CD4-positive, alpha-beta memory T cell (primary cell): ENCODE data around the gene GCGR. TPM values are rescaled to one million over a fixed set of nuclear protein-coding genes. Genes with fewer than 3 reads are reported as not detected.

Experiments
- CTCF ChIA-PET: fragments of 350-600 bp; sonication (Branson Sonifier 250); formaldehyde crosslinking; loops from one replicate; lab custom pipeline; 2021; ENCODE audit warnings: inconsistent platforms; ENCODE audit not compliant: partially characterized antibody; lab: Charles Lee
- POLR2A ChIA-PET: fragments of 350-600 bp; sonication (Branson Sonifier 250); formaldehyde crosslinking; loops from one replicate; lab custom pipeline; 2021; ENCODE audit not compliant: partially characterized antibody; lab: Charles Lee
- DNase-seq, 5 donors: peaks; one replicate each; pipeline versions ENCODE4 v3.0.0 to v3.0.0-alpha.2; 2020 to 2022; ENCODE audit warnings: mixed read lengths in 1 of 5
- H3K27ac ChIP-seq: one replicate; pipeline ENCODE4 v1.7.0; 2013; ENCODE audit warnings: low read depth, low read length
- H3K27me3 ChIP-seq: 2 replicates; pipeline ENCODE4 v1.7.0; 2013; ENCODE audit warnings: mild to moderate bottlenecking, low read length, moderate library complexity; ENCODE audit not compliant: insufficient read depth
- H3K36me3 ChIP-seq: 2 replicates; pipeline ENCODE4 v1.7.0; 2013; ENCODE audit warnings: mild to moderate bottlenecking, low read length, moderate library complexity; ENCODE audit not compliant: insufficient read depth
- H3K4me1 ChIP-seq: 2 replicates; pipeline ENCODE4 v1.7.0; 2013; ENCODE audit warnings: mild to moderate bottlenecking, low read length, moderate library complexity; ENCODE audit not compliant: insufficient read depth
- H3K4me3 ChIP-seq, 2 donors: one replicate each; pipeline ENCODE4 v1.7.0; 2013; ENCODE audit warnings: low read length in 2 of 2, mild to moderate bottlenecking in 1 of 2
- H3K9me3 ChIP-seq, 2 donors: one replicate each; pipeline ENCODE4 v1.7.0; 2013; ENCODE audit warnings: low read length in 2 of 2, control low read depth in 1 of 2; ENCODE audit not compliant: control insufficient read depth in 1 of 2
- H3K27ac Mint-ChIP-seq, 7 donors: one replicate each; pipeline ENCODE4 v1.8.0; 2020 to 2021; ENCODE audit warnings: mixed read lengths in 7 of 7, mild to moderate bottlenecking in 6 of 7, inconsistent platforms in 3 of 7, moderate library complexity in 3 of 7
- H3K27me3 Mint-ChIP-seq, 2 donors: one replicate each; pipeline ENCODE4 v1.8.0; 2020 to 2021; ENCODE audit warnings: mixed read lengths in 2 of 2
- H3K36me3 Mint-ChIP-seq, 2 donors: one replicate each; pipeline ENCODE4 v1.8.0; 2020 to 2021; ENCODE audit warnings: mixed read lengths in 2 of 2, inconsistent platforms in 1 of 2, mild to moderate bottlenecking in 1 of 2
- H3K4me1 Mint-ChIP-seq, 4 donors: one replicate each; pipeline ENCODE4 v1.8.0; 2020 to 2021; ENCODE audit warnings: mixed read lengths in 4 of 4, mild to moderate bottlenecking in 1 of 4
- H3K4me3 Mint-ChIP-seq, 8 donors: one replicate each; pipeline ENCODE4 v1.8.0; 2020 to 2021; ENCODE audit warnings: mixed read lengths in 8 of 8, mild to moderate bottlenecking in 7 of 8, moderate library complexity in 6 of 8, inconsistent platforms in 3 of 8
- H3K9me3 Mint-ChIP-seq, 8 donors: one replicate each; pipeline ENCODE4 v1.8.0; 2020 to 2021; ENCODE audit warnings: mixed read lengths in 8 of 8, mild to moderate bottlenecking in 5 of 8, inconsistent platforms in 3 of 8, moderate library complexity in 1 of 8
- intact Hi-C: fragments of 100-400 bp; cut with micrococcal nuclease; formaldehyde crosslinking; loops from one replicate; pipeline ENCODE4 v1.15.1; 2023
- polyA plus RNA-seq, 2 donors: library from polyadenylated mRNA; unstranded; fragments of 300-500 nt; fragmentation: Illumina TruSeq; gene quantifications; one replicate each; pipeline ENCODE4 v1.2.3, GENCODE V29; 2021
- total RNA-seq, 2 experiments: library from RNA; stranded (reverse); gene quantifications; one replicate each; pipeline ENCODE4 v1.2.3, GENCODE V29; 2021

Gene GCGR
- total and polyA plus RNA-seq, 4 experiments from 2014 or later, result not detected

DNA sequence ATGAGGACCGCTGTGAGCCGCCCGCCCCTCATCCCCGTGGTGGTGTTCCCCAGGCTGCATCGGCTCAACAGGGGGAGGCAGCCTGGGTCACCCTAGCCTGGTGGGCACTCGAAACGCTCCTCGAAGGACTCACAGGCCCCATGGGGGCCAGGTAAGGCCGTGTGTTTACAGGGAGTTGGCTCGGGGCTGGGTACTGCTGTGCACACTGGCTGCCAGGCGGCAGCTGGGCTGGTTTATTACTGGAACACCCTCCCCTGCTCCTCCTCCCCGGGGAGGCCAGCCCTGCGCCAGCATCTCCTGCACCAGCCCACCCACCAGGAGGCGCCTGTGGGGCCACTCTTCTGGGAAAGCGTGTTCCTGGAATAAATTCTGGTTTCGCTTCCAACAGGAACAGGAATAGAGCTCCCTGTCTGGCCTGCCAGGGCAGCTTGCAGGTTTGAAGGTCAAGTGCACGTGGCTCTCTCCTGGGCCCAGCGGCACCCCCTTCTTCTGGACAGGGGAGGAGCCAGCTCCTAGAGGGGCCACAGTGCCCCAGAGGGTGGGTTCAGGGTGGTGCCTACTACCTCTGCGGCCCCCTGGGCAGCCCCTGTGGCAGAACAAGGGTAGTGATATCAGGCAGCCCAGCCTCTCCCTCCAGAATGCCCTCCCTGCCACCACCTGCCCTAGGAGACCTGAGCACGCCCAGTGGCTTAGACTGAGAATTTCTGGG, 17.8 kb downstream of the GCGR start:
- H3K9me3 Mint-ChIP-seq, result no peaks in the 10 kb centered on the region
- H3K27me3 Mint-ChIP-seq, result peaks cover 0 to 1% of the 10 kb centered on the region in 2 donors
- no peak overlapping the region for H3K4me3 Mint-ChIP-seq
- no peaks in the 10 kb centered on the region for H3K36me3 ChIP-seq
- POLR2A ChIA-PET, result interaction anchor here (1.0 kb wide), 1 partner anchor 106 kb away, joined by 3 read pairs; the partner anchor contains the start of gene MAFG
- peaks cover 5 to 6% of the 10 kb centered on the region in 2 donors for H3K36me3 Mint-ChIP-seq
- H3K4me1 Mint-ChIP-seq, result peaks cover 2 to 6% (median 5%) of the 10 kb centered on the region in 4 donors
- H3K9me3 ChIP-seq, result no peaks in the 10 kb centered on the region
- CTCF ChIA-PET, result interaction anchor here (1.0 kb wide), 1 partner anchor 45 kb away, joined by 3 read pairs; no protein-coding TSS in a partner anchor
- no peak for DNase-seq
- H3K4me3 ChIP-seq, result no peak overlapping the region
- H3K4me1 ChIP-seq, result peaks cover 6% of the 10 kb centered on the region
- H3K27ac ChIP-seq, result no peak overlapping the region
- intact Hi-C loops, result no loop called here
- H3K27me3 ChIP-seq, result no peaks in the 10 kb centered on the region
- H3K27ac Mint-ChIP-seq, result no peak overlapping the region

DNA sequence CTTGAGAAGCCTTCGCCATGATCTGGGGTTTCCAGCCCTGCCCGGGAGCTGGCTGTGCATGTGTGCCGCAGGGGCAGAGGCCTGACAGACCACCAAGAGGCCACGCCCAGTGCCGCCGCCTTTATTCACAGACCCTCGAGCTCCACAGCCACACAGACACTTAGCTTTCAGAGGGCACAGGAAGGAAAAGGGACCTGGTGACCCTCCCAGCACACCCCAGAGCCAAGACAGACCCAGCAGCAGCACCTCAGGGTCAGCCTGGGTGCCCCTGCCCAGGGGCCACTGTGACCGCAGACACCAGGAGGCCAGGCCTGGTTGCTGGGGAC, 18.3 kb downstream of the GCGR start:
- Histone ChIP-seq H3K9me3 (no peaks in the 10 kb centered on the region), H3K4me1 (peaks cover 6% of the 10 kb centered on the region), H3K4me3 (no peak overlapping the region), H3K27me3 (no peaks in the 10 kb centered on the region), H3K36me3 (no peaks in the 10 kb centered on the region), H3K27ac (no peak overlapping the region)
- H3K27me3 Mint-ChIP-seq, result no peaks in the 10 kb centered on the region
- H3K27ac Mint-ChIP-seq, result no peak overlapping the region
- POLR2A ChIA-PET, result interaction anchor here (1.0 kb wide), 1 partner anchor 105 kb away, joined by 3 read pairs; the partner anchor contains the start of gene MAFG
- H3K4me3 Mint-ChIP-seq, result no peak overlapping the region
- no peak for DNase-seq
- H3K4me1 Mint-ChIP-seq, result peaks cover 2 to 6% (median 5%) of the 10 kb centered on the region in 4 donors
- no peaks in the 10 kb centered on the region for H3K9me3 Mint-ChIP-seq
- intact Hi-C loops, result no loop called here
- CTCF ChIA-PET, result interaction anchor here (1.0 kb wide), 1 partner anchor 45 kb away, joined by 3 read pairs; no protein-coding TSS in a partner anchor
- H3K36me3 Mint-ChIP-seq, result peaks cover 5 to 6% of the 10 kb centered on the region in 2 donors

- Histone ChIP-seq H3K27ac (no peak overlapping the region), H3K36me3 (no peaks in the 10 kb centered on the region), H3K4me1 (peaks cover 6% of the 10 kb centered on the region), H3K4me3 (no peak overlapping the region), H3K9me3 (no peaks in the 10 kb centered on the region), H3K27me3 (no peaks in the 10 kb centered on the region)
- intact Hi-C loops, result no loop called here
- CTCF ChIA-PET, result no interaction called here
- H3K27ac Mint-ChIP-seq, result no peak overlapping the region
- POLR2A ChIA-PET, result no interaction called here
- no peaks in the 10 kb centered on the region for H3K27me3 Mint-ChIP-seq
- H3K9me3 Mint-ChIP-seq, result no peaks in the 10 kb centered on the region
- H3K4me3 Mint-ChIP-seq, result no peak overlapping the region
- no peak for DNase-seq
- peaks cover 2 to 7% (median 5%) of the 10 kb centered on the region in 4 donors for H3K4me1 Mint-ChIP-seq
- peaks cover 5 to 6% of the 10 kb centered on the region in 2 donors for H3K36me3 Mint-ChIP-seq
Measured at GRCh38 chr17:81822996-81823819, 19.3 kb downstream of the GCGR start.

GRCh38 chr17:81823820-81824550, 20.0 kb downstream of the GCGR start:
- intact Hi-C loops, result no loop called here
- CTCF ChIA-PET, result no interaction called here
- H3K36me3 Mint-ChIP-seq, result peaks cover 5 to 7% of the 10 kb centered on the region in 2 donors

DNA sequence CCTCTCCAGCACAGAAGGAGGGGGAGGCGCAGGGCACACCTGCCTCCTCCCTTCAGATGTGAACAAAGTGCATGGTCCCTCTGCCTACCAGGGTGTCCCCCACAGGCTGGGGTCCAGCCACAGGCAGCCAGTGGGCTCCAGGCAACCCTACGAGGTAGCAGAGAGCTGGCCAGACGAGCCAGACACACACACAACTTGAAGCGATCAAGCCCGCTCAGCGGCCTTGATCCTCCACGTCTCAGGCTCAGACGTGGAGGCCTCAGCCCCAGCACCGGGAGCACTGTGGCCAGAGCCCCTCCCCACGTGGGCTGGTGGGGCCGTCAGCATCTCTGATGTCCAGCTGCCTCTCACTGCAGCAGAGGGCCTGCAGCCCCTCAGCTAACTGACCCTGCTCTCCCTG, 20.6 kb downstream of the GCGR start:
- Mint-ChIP-seq H3K4me1 (peaks cover 6 to 17% (median 8%) of the 10 kb centered on the region in 4 donors), H3K27ac (no peak overlapping the region)
- CTCF ChIA-PET, result no interaction called here

More at GRCh38 chr17:81823820-81824550, 20.0 kb downstream of the GCGR start:
- Histone ChIP-seq H3K27me3 (no peaks in the 10 kb centered on the region), H3K36me3 (no peaks in the 10 kb centered on the region), H3K4me3 (no peak overlapping the region), H3K27ac (no peak overlapping the region), H3K4me1 (peaks cover 6% of the 10 kb centered on the region), H3K9me3 (no peaks in the 10 kb centered on the region)
- no peak overlapping the region for H3K27ac Mint-ChIP-seq
- H3K4me1 Mint-ChIP-seq, result peaks cover 5 to 13% (median 9%) of the 10 kb centered on the region in 4 donors
- DNase-seq, result no peak
- H3K9me3 Mint-ChIP-seq, result no peaks in the 10 kb centered on the region
- POLR2A ChIA-PET, result interaction anchor here (1.3 kb wide), 1 partner anchor 17 kb away, joined by 3 read pairs; no protein-coding TSS in a partner anchor
- H3K4me3 Mint-ChIP-seq, result no peak overlapping the region
- H3K27me3 Mint-ChIP-seq, result no peaks in the 10 kb centered on the region

DNA sequence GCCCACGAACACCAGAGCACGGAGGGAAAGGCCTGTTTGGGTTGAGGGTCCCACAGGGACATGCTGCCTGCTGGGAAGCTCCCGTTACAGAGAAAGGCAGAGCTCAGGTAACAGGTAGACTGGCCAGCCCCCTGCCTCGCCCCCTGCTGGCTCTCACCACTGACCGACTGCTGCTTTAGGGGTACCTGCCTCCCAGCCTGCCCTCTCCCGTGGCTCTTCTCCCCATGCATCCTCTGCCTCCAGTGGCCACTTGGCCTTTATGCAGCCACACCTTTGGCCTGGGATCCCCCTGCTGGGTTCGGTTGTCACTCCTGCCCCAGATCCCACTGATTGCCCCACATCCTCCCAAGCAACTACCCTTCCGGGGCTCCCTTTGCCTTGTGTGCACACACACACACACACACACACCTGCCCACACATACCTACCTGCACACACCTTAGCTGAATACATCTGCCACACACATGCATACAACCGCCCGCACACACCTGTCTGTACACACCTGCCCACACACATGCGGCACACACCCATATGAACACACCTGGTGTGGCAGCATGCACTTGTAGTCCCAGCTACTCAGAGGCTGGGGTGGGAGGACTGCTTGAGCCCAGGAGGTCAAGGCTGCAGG, 22.0 kb downstream of the GCGR start:
- Mint-ChIP-seq H3K4me3 (peak overlapping the region in 1 of 8 donors; percentile 56), H3K4me1 (peaks cover 7 to 20% (median 8%) of the 10 kb centered on the region in 4 donors), H3K27ac (peak overlapping the region in 2 of 7 donors; percentile 31 to 41), H3K9me3 (no peaks in the 10 kb centered on the region), H3K36me3 (peaks cover 5 to 9% of the 10 kb centered on the region in 2 donors), H3K27me3 (no peaks in the 10 kb centered on the region)
- no peak overlapping the region for H3K4me3 ChIP-seq
- H3K36me3 ChIP-seq, result no peaks in the 10 kb centered on the region
- no peak for DNase-seq
- H3K27me3 ChIP-seq, result no peaks in the 10 kb centered on the region
- ChIA-PET CTCF (no interaction called here), POLR2A (no interaction called here)
- peaks cover 6% of the 10 kb centered on the region for H3K4me1 ChIP-seq
- no peaks in the 10 kb centered on the region for H3K9me3 ChIP-seq
- no peak overlapping the region for H3K27ac ChIP-seq
- intact Hi-C loops, result no loop called here

More for the DNA sequence above, 20.6 kb downstream of the GCGR start:
- POLR2A ChIA-PET, result interaction anchor here (1.3 kb wide), 1 partner anchor 17 kb away, joined by 3 read pairs; no protein-coding TSS in a partner anchor
- H3K4me3 Mint-ChIP-seq, result no peak overlapping the region
- H3K9me3 ChIP-seq, result no peaks in the 10 kb centered on the region
- DNase-seq, result no peak
- no peaks in the 10 kb centered on the region for H3K27me3 ChIP-seq
- intact Hi-C loops, result no loop called here
- no peak overlapping the region for H3K4me3 ChIP-seq
- peaks cover 5 to 8% of the 10 kb centered on the region in 2 donors for H3K36me3 Mint-ChIP-seq
- H3K4me1 ChIP-seq, result peaks cover 6% of the 10 kb centered on the region
- no peaks in the 10 kb centered on the region for H3K9me3 Mint-ChIP-seq
- no peak overlapping the region for H3K27ac ChIP-seq
- H3K27me3 Mint-ChIP-seq, result no peaks in the 10 kb centered on the region
- no peaks in the 10 kb centered on the region for H3K36me3 ChIP-seq
